Smooth muscle cell (in vitro differentiated cells): ENCODE data around the gene KCNK7. TPM values are rescaled to one million over a fixed set of nuclear protein-coding genes. Genes with fewer than 3 reads are reported as not detected.

Experiments
- DNase-seq: peaks from one replicate; lab custom pipeline; 2025; ENCODE audit not compliant: unreplicated experiment; lab: John Stamatoyannopoulos, UW
- H2AFZ ChIP-seq: fragments of 200-600 bp; sonication (generic); 2 replicates; pipeline ENCODE4 v1.6.0; 2016; ENCODE audit warnings: antibody characterized with exemption, low read depth, mild to moderate bottlenecking
- H3F3A ChIP-seq: fragments of 200-600 bp; sonication (generic); 2 replicates; pipeline ENCODE4 v1.6.0; 2017; ENCODE audit warnings: antibody characterized with exemption, low read depth
- H3K27ac ChIP-seq: fragments of 200-600 bp; sonication (generic); 2 replicates; pipeline ENCODE4 v1.5.1; 2016; ENCODE audit warnings: low read depth, mild to moderate bottlenecking
- H3K27me3 ChIP-seq: fragments of 200-600 bp; sonication (generic); 2 replicates; pipeline ENCODE4 v1.6.1; 2016; ENCODE audit warnings: low read depth, mild to moderate bottlenecking
- H3K36me3 ChIP-seq: fragments of 200-600 bp; sonication (generic); 2 replicates; pipeline ENCODE4 v1.5.1; 2016; ENCODE audit warnings: low read depth
- H3K4me1 ChIP-seq: fragments of 200-600 bp; sonication (generic); 2 replicates; pipeline ENCODE4 v1.5.1; 2016; ENCODE audit warnings: low read depth
- H3K4me2 ChIP-seq: fragments of 200-600 bp; sonication (generic); 2 replicates; pipeline ENCODE4 v1.6.0; 2016; ENCODE audit warnings: mild to moderate bottlenecking
- H3K4me3 ChIP-seq: fragments of 200-600 bp; sonication (generic); 2 replicates; pipeline ENCODE4 v1.5.1; 2016; ENCODE audit warnings: mild to moderate bottlenecking
- H3K79me2 ChIP-seq: fragments of 200-600 bp; sonication (generic); 2 replicates; pipeline ENCODE4 v1.6.0; 2016; ENCODE audit warnings: low read depth, mild to moderate bottlenecking
- H3K9ac ChIP-seq: fragments of 200-600 bp; sonication (generic); 2 replicates; pipeline ENCODE4 v1.6.0; 2016; ENCODE audit warnings: low read depth
- H3K9me3 ChIP-seq: fragments of 200-600 bp; sonication (generic); replicated peaks from 2 replicates; pipeline ENCODE4 v1.5.1; 2016; ENCODE audit warnings: low read depth
- H4K20me1 ChIP-seq: fragments of 200-600 bp; sonication (generic); 2 replicates; pipeline ENCODE4 v1.6.0; 2016; ENCODE audit warnings: low read depth
- WGBS: methylation state at CpG from one replicate; pipeline ENCODE4 v1.1.7; 2016; ENCODE audit warnings: low lambda C conversion rate; 5-methylcytosine and 5-hydroxymethylcytosine counted together
- polyA plus RNA-seq: library from polyadenylated mRNA; unstranded; fragments of >200 nt; fragmentation: Nextera tagmentation; extraction: Ambion mirVana; gene quantifications from 2 replicates; pipeline ENCODE4 v1.2.1, GENCODE V29; 2016
- total RNA-seq: library from RNA; depleted of rRNA; stranded (reverse); fragments of >200 nt; gene quantifications from 2 replicates; pipeline ENCODE4 v1.2.3, GENCODE V29; 2014
- TF ChIP-seq, protein P1 (sequence below): fragments of 200-600 bp; sonication (generic); IDR thresholded peaks from 2 replicates; pipeline ENCODE4 v1.5.1; 2017; ENCODE audit warnings: borderline replicate concordance, mild to moderate bottlenecking, antibody characterized with exemption; ENCODE audit not compliant: insufficient read depth, poor library complexity, severe bottlenecking

The KCNK7 gene
- total and polyA plus RNA-seq, 2 experiments from 2014 or later, result not detected

DNA sequence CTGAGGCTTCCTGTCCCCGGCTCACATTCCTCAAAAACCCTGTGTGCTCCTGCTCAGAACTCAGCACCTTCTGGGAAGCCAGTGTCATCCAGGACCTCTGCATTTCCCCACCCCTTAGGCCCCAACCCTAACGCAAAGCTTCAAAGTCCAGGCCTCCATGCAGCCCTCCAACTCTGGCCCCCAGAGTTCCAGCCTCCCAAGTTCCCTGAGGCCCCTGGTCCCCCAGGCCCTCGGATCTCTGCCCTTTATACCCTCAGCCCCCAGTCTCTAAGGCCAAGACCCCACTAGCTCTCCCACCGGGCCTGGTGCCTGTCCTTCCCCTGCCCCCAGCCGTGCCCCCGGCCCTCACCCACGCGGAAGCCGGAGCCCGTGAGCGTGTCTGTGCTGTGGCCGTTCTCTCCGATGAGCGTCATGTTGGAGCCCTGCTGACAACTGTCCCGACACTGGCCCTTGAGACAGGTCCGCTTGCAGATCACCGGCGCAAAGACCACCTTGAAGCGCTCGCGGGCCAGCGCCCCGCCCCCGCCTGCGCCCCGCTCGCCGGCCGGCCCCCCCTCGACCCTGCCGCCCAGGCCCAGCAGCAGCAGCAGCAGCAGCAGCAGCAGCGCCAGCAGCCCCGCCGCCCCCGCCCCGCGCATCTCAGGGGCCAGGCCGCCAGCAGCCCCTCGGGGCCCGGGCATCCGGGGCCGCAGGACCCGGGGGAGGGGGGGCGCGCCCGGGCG is 38.2 kb downstream of the KCNK7 start:
- Histone ChIP-seq H3K4me1 (peaks cover 20% of the 10 kb centered on the region), H2AFZ (no peak overlapping the region), H3K36me3 (no peaks in the 10 kb centered on the region), H3K9ac (no peak overlapping the region), H3K79me2 (peaks cover 5% of the 10 kb centered on the region), H4K20me1 (peaks cover 10% of the 10 kb centered on the region), H3K27ac (peak overlapping the region; percentile 75), H3K27me3 (no peaks in the 10 kb centered on the region), H3K4me3 (peak overlapping the region; percentile 63), H3K4me2 (peak overlapping the region; percentile 96), H3K9me3 (no peaks in the 10 kb centered on the region), H3F3A (peaks cover 43% of the 10 kb centered on the region)
- TF ChIP-seq, protein P1, sequence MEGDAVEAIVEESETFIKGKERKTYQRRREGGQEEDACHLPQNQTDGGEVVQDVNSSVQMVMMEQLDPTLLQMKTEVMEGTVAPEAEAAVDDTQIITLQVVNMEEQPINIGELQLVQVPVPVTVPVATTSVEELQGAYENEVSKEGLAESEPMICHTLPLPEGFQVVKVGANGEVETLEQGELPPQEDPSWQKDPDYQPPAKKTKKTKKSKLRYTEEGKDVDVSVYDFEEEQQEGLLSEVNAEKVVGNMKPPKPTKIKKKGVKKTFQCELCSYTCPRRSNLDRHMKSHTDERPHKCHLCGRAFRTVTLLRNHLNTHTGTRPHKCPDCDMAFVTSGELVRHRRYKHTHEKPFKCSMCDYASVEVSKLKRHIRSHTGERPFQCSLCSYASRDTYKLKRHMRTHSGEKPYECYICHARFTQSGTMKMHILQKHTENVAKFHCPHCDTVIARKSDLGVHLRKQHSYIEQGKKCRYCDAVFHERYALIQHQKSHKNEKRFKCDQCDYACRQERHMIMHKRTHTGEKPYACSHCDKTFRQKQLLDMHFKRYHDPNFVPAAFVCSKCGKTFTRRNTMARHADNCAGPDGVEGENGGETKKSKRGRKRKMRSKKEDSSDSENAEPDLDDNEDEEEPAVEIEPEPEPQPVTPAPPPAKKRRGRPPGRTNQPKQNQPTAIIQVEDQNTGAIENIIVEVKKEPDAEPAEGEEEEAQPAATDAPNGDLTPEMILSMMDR, result no peak
- no peak for DNase-seq
- 13% methylated on average over 16 of the region's 47 CpGs for WGBS

DNA sequence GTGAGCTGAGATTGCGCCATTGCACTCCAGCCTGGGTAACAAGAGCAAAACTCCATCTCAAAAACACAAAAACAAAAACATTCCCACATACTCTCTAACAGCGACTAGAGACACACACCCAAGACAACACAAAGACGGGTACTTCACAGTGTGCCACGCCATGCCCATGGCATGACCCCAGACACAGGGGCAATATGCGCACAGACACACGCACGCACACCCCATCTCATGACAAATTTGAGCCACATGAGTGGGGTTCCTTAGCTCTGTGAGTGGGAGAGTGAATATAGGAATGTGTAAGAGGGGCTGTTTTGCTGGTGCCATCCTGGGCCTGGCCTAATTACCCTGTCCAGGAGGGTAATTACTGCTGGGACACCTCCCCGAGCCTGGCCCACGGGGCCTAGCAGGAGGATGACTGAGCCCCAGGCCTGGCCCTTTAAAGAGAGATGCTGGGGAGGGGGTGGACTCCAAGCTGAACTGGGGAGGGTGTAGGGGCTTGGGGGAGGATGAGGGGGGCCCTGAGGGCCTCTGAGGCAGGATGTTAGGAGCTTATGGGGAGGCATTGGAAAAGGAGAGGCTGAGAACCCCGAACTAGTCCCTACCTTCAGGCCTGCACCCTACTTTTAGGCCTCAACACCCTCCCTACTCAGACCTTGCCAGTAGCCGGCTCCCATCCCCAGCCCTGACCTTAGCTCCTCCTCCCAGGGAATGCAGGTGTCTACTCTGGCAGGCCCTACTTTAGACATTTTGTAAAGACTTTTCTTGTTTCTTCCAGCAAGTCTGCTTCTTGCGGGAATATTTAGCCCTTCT is 38.9 kb downstream of the KCNK7 start:
- no peak overlapping the region for H2AFZ ChIP-seq

DNA sequence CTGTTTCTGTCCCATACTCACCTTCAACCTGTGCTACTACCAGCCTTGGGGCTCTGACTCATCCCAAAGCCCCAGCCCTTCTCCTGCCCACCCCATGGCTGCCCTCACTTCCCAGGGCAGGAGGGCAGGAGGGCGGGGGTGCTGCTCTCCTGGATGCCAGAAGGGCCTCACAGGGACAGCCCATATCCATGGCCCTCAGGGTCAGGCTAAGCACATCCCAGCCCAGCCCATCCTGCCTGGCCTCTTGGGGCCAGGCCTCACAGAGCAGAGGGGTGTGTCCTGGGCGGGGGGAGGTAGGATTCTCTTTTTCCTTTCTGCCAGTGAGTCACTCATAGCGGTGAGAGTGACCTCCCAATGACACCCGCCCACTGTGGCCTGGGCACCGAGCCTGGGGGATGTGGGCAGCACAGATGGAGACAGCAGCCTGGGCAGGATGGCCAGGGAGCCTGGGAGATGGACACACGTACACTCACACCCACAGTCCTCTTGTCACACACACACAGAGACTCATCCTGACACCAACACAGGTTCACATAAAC is 39.8 kb downstream of the KCNK7 start:
- peaks cover 16% of the 10 kb centered on the region for H3K4me1 ChIP-seq
- H3K9ac ChIP-seq, result no peak overlapping the region
- H3K27ac ChIP-seq, result no peak overlapping the region
- TF ChIP-seq, protein P1, result no peak
- no peak overlapping the region for H2AFZ ChIP-seq
- peak overlapping the region; percentile 54 for H3K4me2 ChIP-seq
- 34% methylated on average over 6 of the region's 6 CpGs for WGBS
- H4K20me1 ChIP-seq, result peaks cover 10% of the 10 kb centered on the region
- H3K36me3 ChIP-seq, result no peaks in the 10 kb centered on the region
- H3F3A ChIP-seq, result peaks cover 30% of the 10 kb centered on the region
- no peak overlapping the region for H3K4me3 ChIP-seq
- H3K27me3 ChIP-seq, result no peaks in the 10 kb centered on the region
- no peak for DNase-seq
- no peaks in the 10 kb centered on the region for H3K9me3 ChIP-seq
- H3K79me2 ChIP-seq, result peaks cover 5% of the 10 kb centered on the region

More for the DNA sequence above, 38.9 kb downstream of the KCNK7 start:
- peaks cover 38% of the 10 kb centered on the region for H3F3A ChIP-seq
- 84% methylated on average over 12 of the region's 12 CpGs for WGBS
- no peaks in the 10 kb centered on the region for H3K27me3 ChIP-seq
- H3K36me3 ChIP-seq, result no peaks in the 10 kb centered on the region
- TF ChIP-seq, protein P1, result no peak
- H3K79me2 ChIP-seq, result peaks cover 5% of the 10 kb centered on the region
- H4K20me1 ChIP-seq, result peaks cover 10% of the 10 kb centered on the region
- H3K4me1 ChIP-seq, result peaks cover 20% of the 10 kb centered on the region
- H3K27ac ChIP-seq, result peak overlapping the region; percentile 47
- peak overlapping the region; percentile 96 for H3K4me2 ChIP-seq
- peak overlapping the region; percentile 63 for H3K4me3 ChIP-seq
- no peak overlapping the region for H3K9ac ChIP-seq
- no peak for DNase-seq
- no peaks in the 10 kb centered on the region for H3K9me3 ChIP-seq
